ENCODE results near the gene JAKMIP1.

JAKMIP1 gene

DNA sequence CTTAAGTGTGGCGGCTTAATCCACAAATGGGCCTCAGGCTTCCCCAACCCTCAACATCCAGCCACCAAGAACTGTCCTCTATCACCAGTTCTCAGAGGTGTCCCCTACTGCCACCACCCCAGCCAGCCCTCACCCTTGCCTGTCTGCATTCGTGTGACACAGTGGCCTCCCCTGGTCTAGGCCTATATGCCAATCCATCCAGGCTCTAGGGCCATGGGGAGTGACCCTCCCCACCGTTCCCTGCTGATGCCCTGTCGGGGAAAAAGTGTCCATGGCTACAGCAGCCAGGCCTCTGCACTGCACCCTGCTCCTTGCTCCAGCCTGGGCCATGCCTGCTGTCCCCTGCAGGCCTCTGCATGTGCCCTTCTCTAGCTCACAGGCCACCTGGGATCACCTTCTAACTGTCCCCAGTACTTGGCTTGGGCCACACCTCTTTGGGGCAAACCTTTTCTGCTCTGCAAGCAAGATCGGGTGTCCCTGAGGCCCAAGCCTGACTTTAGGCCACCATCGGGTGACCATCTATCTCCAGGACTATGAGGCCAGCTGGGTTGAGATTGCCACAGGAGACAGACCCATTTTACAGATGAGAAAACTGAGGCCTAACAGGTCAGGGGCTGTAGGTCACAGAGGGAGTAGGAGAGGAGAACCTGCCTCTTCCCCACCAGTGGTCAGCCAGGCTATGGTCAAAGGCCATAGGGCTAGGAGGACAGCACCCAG lies 75.8 kb downstream of the JAKMIP1 start:
- H3K9ac ChIP-seq (ENCODE audit: low read length in 2 of 2): no peak overlapping the region
- no peaks in the 10 kb centered on the region for H3K9me3 ChIP-seq (ENCODE audit: control insufficient read depth in 2 of 2, low read length in 2 of 2)
- peaks cover 0 to 9% of the 10 kb centered on the region in 2 donors for H3K27me3 ChIP-seq (ENCODE audit: control insufficient read depth in 1 of 2, insufficient read depth in 2 of 2, low read length in 2 of 2)
- no peaks in the 10 kb centered on the region for H3K36me3 ChIP-seq (ENCODE audit: control insufficient read depth in 2 of 2, insufficient read depth in 2 of 2, low read length in 2 of 2)
- no peak overlapping the region for H3K4me3 ChIP-seq (ENCODE audit: low read length in 2 of 2)
- no peaks in the 10 kb centered on the region for H3K4me1 ChIP-seq (ENCODE audit: control insufficient read depth, insufficient read depth, low read length)
- H3K27ac ChIP-seq (ENCODE audit: low read length): no peak overlapping the region

DNA sequence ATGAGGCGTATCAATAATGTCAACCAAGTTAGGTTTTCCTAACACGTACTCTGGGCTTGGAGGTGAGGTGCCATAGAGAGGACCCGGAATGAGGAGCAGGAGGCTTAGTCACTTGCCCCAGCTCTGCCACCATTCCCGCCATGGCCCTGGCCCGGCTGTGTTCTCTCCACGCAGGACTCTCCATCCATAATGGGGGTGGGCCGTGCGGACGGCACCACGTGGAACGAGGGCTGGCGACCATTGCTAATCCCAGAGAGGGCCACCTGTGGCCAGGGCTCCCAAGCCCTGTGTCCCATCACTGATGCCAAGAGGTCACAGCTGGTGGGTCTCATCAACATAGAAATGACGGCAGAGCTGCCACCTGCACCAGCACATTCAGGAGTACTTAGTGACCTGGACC lies 76.4 kb downstream of the JAKMIP1 start:
- H3K4me3 ChIP-seq (ENCODE audit: low read length in 2 of 2): no peak overlapping the region
- H3K36me3 ChIP-seq (ENCODE audit: control insufficient read depth in 2 of 2, insufficient read depth in 2 of 2, low read length in 2 of 2): no peaks in the 10 kb centered on the region
- no peak overlapping the region for H3K27ac ChIP-seq (ENCODE audit: low read length)
- H3K4me1 ChIP-seq (ENCODE audit: control insufficient read depth, insufficient read depth, low read length): no peaks in the 10 kb centered on the region
- H3K27me3 ChIP-seq (ENCODE audit: control insufficient read depth in 1 of 2, insufficient read depth in 2 of 2, low read length in 2 of 2): peaks cover 0 to 9% of the 10 kb centered on the region in 2 donors
- H3K9ac ChIP-seq (ENCODE audit: low read length in 2 of 2): no peak overlapping the region
- H3K9me3 ChIP-seq (ENCODE audit: control insufficient read depth in 2 of 2, low read length in 2 of 2): no peaks in the 10 kb centered on the region

DNA sequence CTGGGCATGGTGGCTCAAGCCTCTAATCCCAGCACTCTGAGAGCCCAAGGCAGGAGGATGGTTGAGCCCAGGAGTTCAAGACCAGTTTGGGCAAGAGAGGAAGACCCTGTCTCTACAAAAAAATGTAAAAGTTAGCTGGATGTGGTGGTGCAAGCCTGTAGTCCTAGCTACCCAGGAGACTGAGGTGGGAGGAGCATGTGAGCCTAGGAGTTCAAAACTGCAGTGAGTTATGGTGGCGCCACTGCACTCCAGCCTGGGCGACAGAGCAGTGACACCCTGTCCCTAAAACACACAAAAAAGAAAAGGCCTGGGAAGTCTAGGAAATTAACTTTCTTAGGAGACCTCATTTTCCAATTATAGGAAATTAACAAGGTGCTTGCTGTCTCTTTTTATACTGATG lies 76.8 kb downstream of the JAKMIP1 start:
- no peak overlapping the region for H3K9ac ChIP-seq (ENCODE audit: low read length in 2 of 2)
- H3K27me3 ChIP-seq (ENCODE audit: control insufficient read depth in 1 of 2, insufficient read depth in 2 of 2, low read length in 2 of 2): peaks cover 0 to 9% of the 10 kb centered on the region in 2 donors
- no peak overlapping the region for H3K4me3 ChIP-seq (ENCODE audit: low read length in 2 of 2)
- no peaks in the 10 kb centered on the region for H3K4me1 ChIP-seq (ENCODE audit: control insufficient read depth, insufficient read depth, low read length)
- no peaks in the 10 kb centered on the region for H3K9me3 ChIP-seq (ENCODE audit: control insufficient read depth in 2 of 2, low read length in 2 of 2)
- H3K27ac ChIP-seq (ENCODE audit: low read length): no peak overlapping the region
- H3K36me3 ChIP-seq (ENCODE audit: control insufficient read depth in 2 of 2, insufficient read depth in 2 of 2, low read length in 2 of 2): no peaks in the 10 kb centered on the region

DNA sequence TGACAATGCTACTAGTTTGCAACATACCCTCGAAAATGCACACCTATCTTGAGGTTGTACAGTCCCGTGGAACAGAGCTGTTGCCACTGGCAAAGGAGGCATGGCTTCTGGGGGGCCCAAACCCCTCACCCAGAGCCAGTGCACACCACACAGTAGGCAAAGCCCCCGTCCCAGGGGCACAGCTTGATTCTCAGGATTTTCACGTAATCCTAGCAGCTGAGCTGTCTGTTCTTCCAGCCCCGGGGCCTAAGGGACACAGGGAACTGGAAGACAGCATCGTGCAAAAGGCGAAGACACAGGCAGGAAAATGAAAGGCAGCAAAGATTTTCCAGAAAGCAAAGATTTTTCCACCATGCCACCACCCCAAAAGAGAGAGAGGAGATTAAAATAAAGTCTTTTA lies 77.2 kb downstream of the JAKMIP1 start:
- Histone ChIP-seq H3K4me1 (ENCODE audit: control insufficient read depth, insufficient read depth, low read length) (no peaks in the 10 kb centered on the region), H3K27me3 (ENCODE audit: control insufficient read depth in 1 of 2, insufficient read depth in 2 of 2, low read length in 2 of 2) (peaks cover 0 to 9% of the 10 kb centered on the region in 2 donors), H3K27ac (ENCODE audit: low read length) (no peak overlapping the region), H3K4me3 (ENCODE audit: low read length in 2 of 2) (no peak overlapping the region), H3K9ac (ENCODE audit: low read length in 2 of 2) (no peak overlapping the region), H3K9me3 (ENCODE audit: control insufficient read depth in 2 of 2, low read length in 2 of 2) (no peaks in the 10 kb centered on the region), H3K36me3 (ENCODE audit: control insufficient read depth in 2 of 2, insufficient read depth in 2 of 2, low read length in 2 of 2) (no peaks in the 10 kb centered on the region)

GRCh38 chr4:6122496-6122895 lies 77.9 kb downstream of the JAKMIP1 start:
- H3K4me1 ChIP-seq (ENCODE audit: control insufficient read depth, insufficient read depth, low read length): no peaks in the 10 kb centered on the region
- H3K9ac ChIP-seq (ENCODE audit: low read length in 2 of 2): no peak overlapping the region
- no peaks in the 10 kb centered on the region for H3K36me3 ChIP-seq (ENCODE audit: control insufficient read depth in 2 of 2, insufficient read depth in 2 of 2, low read length in 2 of 2)
- H3K4me3 ChIP-seq (ENCODE audit: low read length in 2 of 2): no peak overlapping the region
- peaks cover 0 to 5% of the 10 kb centered on the region in 2 donors for H3K27me3 ChIP-seq (ENCODE audit: control insufficient read depth in 1 of 2, insufficient read depth in 2 of 2, low read length in 2 of 2)
- no peaks in the 10 kb centered on the region for H3K9me3 ChIP-seq (ENCODE audit: control insufficient read depth in 2 of 2, low read length in 2 of 2)
- no peak overlapping the region for H3K27ac ChIP-seq (ENCODE audit: low read length)

GRCh38 chr4:6121941-6122340 lies 78.4 kb downstream of the JAKMIP1 start:
- Histone ChIP-seq H3K9me3 (ENCODE audit: control insufficient read depth in 2 of 2, low read length in 2 of 2) (no peaks in the 10 kb centered on the region), H3K36me3 (ENCODE audit: control insufficient read depth in 2 of 2, insufficient read depth in 2 of 2, low read length in 2 of 2) (no peaks in the 10 kb centered on the region), H3K27me3 (ENCODE audit: control insufficient read depth in 1 of 2, insufficient read depth in 2 of 2, low read length in 2 of 2) (peaks cover under 1 to 2% of the 10 kb centered on the region in 2 donors), H3K27ac (ENCODE audit: low read length) (no peak overlapping the region), H3K4me1 (ENCODE audit: control insufficient read depth, insufficient read depth, low read length) (no peaks in the 10 kb centered on the region), H3K4me3 (ENCODE audit: low read length in 2 of 2) (no peak overlapping the region), H3K9ac (ENCODE audit: low read length in 2 of 2) (no peak overlapping the region)

- H3K9me3 ChIP-seq (ENCODE audit: control insufficient read depth in 2 of 2, low read length in 2 of 2): no peaks in the 10 kb centered on the region
- no peaks in the 10 kb centered on the region for H3K4me1 ChIP-seq (ENCODE audit: control insufficient read depth, insufficient read depth, low read length)
- H3K4me3 ChIP-seq (ENCODE audit: low read length in 2 of 2): no peak overlapping the region
- H3K9ac ChIP-seq (ENCODE audit: low read length in 2 of 2): no peak overlapping the region
- no peak overlapping the region for H3K27ac ChIP-seq (ENCODE audit: low read length)
- H3K27me3 ChIP-seq (ENCODE audit: control insufficient read depth in 1 of 2, insufficient read depth in 2 of 2, low read length in 2 of 2): peaks cover 2 to 4% of the 10 kb centered on the region in 2 donors
- no peaks in the 10 kb centered on the region for H3K36me3 ChIP-seq (ENCODE audit: control insufficient read depth in 2 of 2, insufficient read depth in 2 of 2, low read length in 2 of 2)
Measured at GRCh38 chr4:6121276-6121850, 79.0 kb downstream of the JAKMIP1 start.

DNA sequence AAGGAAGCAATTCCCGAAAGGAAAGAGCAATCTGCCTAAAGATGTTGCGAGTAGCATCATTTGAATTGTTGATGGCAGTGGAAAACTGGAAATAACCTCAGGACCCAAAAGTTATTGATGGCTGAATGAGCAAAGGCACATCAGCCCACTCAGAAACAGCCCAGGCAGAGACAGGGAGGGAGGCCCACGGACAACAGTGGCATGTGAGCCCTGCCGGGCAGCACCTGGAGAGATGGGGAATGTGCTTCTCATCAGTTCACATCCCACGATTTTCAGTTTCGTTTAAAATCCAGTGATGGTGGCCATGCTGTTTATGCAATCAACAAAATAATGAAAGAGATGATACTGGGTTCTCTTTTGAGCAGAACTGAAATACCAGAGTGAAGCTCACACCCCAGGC lies 80.0 kb downstream of the JAKMIP1 start:
- Histone ChIP-seq H3K9me3 (ENCODE audit: control insufficient read depth in 2 of 2, low read length in 2 of 2) (no peaks in the 10 kb centered on the region), H3K27ac (ENCODE audit: low read length) (no peak overlapping the region)

DNA sequence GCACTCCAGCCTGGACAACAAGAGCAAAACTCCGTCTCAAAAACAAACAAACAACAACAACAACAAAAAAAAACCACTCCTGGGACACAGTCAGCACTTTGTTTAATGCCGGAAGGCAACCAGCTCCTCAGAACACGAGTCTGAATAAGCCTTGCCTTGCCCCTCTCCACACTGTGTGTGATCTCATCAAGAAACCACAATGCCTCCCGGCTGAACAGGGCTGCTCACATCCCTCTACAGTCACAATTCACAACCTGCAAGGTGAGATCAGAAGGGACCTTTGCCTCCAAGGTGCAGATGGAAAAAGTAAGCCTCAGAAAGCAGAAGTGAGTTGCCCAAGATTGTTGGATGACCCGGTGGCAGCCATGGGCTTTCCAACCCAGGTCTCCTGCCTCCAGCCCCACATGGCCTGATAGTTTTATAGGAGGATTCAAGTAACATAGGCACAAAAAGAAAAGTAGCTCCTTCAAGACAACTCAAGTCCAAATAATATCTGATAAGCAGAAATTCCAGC lies 80.8 kb downstream of the JAKMIP1 start:
- Histone ChIP-seq H3K9ac (ENCODE audit: low read length in 2 of 2) (no peak overlapping the region), H3K4me3 (ENCODE audit: low read length in 2 of 2) (no peak overlapping the region), H3K27ac (ENCODE audit: low read length) (no peak overlapping the region), H3K9me3 (ENCODE audit: control insufficient read depth in 2 of 2, low read length in 2 of 2) (no peaks in the 10 kb centered on the region), H3K36me3 (ENCODE audit: control insufficient read depth in 2 of 2, insufficient read depth in 2 of 2, low read length in 2 of 2) (no peaks in the 10 kb centered on the region), H3K4me1 (ENCODE audit: control insufficient read depth, insufficient read depth, low read length) (no peaks in the 10 kb centered on the region), H3K27me3 (ENCODE audit: control insufficient read depth in 1 of 2, insufficient read depth in 2 of 2, low read length in 2 of 2) (peaks cover 2 to 7% of the 10 kb centered on the region in 2 donors)

More for the DNA sequence above, 80.0 kb downstream of the JAKMIP1 start:
- no peak overlapping the region for H3K4me3 ChIP-seq (ENCODE audit: low read length in 2 of 2)
- H3K9ac ChIP-seq (ENCODE audit: low read length in 2 of 2): no peak overlapping the region
- H3K4me1 ChIP-seq (ENCODE audit: control insufficient read depth, insufficient read depth, low read length): no peaks in the 10 kb centered on the region
- H3K27me3 ChIP-seq (ENCODE audit: control insufficient read depth in 1 of 2, insufficient read depth in 2 of 2, low read length in 2 of 2): peaks cover 2 to 7% of the 10 kb centered on the region in 2 donors
- no peaks in the 10 kb centered on the region for H3K36me3 ChIP-seq (ENCODE audit: control insufficient read depth in 2 of 2, insufficient read depth in 2 of 2, low read length in 2 of 2)

DNA sequence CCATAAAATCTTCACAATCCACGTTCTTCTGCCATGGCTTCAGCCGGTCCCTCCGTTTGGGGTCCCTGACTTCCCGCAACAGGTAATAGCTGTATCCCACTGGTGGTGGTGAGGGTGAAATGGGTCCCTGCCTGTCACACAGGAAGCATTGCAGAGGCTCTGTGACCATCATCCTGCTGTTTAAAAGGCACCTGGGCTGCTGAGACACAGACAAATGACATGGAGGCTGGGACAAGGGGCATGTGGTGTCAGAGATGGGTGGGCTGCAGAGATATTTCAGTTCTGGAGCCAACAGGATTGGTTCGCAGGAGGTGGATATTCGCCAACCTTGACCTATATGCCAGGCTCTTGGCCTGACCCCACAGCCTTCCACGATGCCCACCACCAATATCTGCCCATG lies 82.1 kb downstream of the JAKMIP1 start:
- H3K4me3 ChIP-seq (ENCODE audit: low read length in 2 of 2): no peak overlapping the region
- H3K27ac ChIP-seq (ENCODE audit: low read length): no peak overlapping the region
- H3K27me3 ChIP-seq (ENCODE audit: control insufficient read depth in 1 of 2, insufficient read depth in 2 of 2, low read length in 2 of 2): peaks cover 2 to 16% of the 10 kb centered on the region in 2 donors
- H3K4me1 ChIP-seq (ENCODE audit: control insufficient read depth, insufficient read depth, low read length): no peaks in the 10 kb centered on the region
- H3K9me3 ChIP-seq (ENCODE audit: control insufficient read depth in 2 of 2, low read length in 2 of 2): no peaks in the 10 kb centered on the region
- no peak overlapping the region for H3K9ac ChIP-seq (ENCODE audit: low read length in 2 of 2)
- H3K36me3 ChIP-seq (ENCODE audit: control insufficient read depth in 2 of 2, insufficient read depth in 2 of 2, low read length in 2 of 2): no peaks in the 10 kb centered on the region

GRCh38 chr4:6116696-6117285 lies 83.6 kb downstream of the JAKMIP1 start:
- Histone ChIP-seq H3K4me3 (ENCODE audit: low read length in 2 of 2) (no peak overlapping the region), H3K4me1 (ENCODE audit: control insufficient read depth, insufficient read depth, low read length) (no peaks in the 10 kb centered on the region), H3K27me3 (ENCODE audit: control insufficient read depth in 1 of 2, insufficient read depth in 2 of 2, low read length in 2 of 2) (peaks cover 2 to 21% of the 10 kb centered on the region in 2 donors), H3K9me3 (ENCODE audit: control insufficient read depth in 2 of 2, low read length in 2 of 2) (no peaks in the 10 kb centered on the region), H3K36me3 (ENCODE audit: control insufficient read depth in 2 of 2, insufficient read depth in 2 of 2, low read length in 2 of 2) (no peaks in the 10 kb centered on the region), H3K9ac (ENCODE audit: low read length in 2 of 2) (no peak overlapping the region), H3K27ac (ENCODE audit: low read length) (no peak overlapping the region)

Measured in stomach smooth muscle (tissue), 2 donors.